COR-L47 (cell line): ENCODE results near the gene JARID2.

Source experiments
- DNase-seq: peaks from one replicate; lab custom pipeline; 2025; lab: John Stamatoyannopoulos, UW

The JARID2 gene

DNA sequence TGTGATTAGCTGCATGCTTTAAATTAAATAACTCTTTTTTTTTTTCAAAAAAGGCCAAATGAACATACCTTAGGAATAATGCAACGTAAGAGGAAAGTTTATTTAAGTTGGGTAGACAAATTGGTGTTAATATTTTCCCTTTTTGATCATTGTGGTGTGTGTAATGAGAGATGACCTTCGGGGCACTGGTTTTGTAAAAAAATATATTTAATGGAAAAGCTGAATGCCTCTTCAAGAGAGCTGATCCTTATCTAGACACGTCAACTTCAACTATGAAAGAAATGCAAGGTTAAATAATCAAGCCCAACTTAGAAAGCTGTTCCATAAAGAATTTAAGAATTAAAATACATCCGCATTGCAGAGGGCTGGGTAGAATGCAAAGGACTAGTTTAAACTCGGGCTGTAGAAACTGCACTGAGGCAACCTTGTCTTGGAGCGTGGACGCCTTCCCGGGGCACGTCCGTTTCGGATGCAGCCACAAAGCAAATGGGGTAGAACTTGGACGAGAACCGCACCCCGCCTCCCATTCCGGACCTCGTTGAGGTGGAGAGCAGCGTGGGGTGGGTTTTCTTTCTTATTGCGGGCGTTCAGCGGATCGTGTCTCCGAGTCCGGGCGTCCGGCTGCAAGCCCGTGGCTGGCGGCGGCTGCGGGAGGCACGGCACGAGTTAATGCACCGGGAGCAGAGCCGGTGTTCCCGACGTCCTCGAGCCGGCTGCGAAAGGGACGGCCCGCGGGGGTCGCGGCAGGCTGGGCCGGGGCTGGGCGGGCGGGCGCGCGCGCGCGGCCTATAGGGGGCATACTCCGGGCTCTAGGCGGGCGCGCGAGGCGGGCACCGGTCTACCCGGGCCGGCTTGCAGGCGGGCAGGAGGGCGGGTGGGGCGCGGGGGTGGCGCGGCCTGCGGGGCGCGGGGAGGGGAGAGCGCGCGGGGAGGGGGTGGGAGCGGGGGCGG, 1.9 kb downstream of the JARID2 start:
- peak; percentile 20 for DNase-seq

- peak; percentile 94 for DNase-seq
Observed at GRCh38 chr6:15248451-15249370, 2.8 kb downstream of the JARID2 start.

GRCh38 chr6:15249371-15250019, 3.6 kb downstream of the JARID2 start:
- DNase-seq, result peak; percentile 30

DNA sequence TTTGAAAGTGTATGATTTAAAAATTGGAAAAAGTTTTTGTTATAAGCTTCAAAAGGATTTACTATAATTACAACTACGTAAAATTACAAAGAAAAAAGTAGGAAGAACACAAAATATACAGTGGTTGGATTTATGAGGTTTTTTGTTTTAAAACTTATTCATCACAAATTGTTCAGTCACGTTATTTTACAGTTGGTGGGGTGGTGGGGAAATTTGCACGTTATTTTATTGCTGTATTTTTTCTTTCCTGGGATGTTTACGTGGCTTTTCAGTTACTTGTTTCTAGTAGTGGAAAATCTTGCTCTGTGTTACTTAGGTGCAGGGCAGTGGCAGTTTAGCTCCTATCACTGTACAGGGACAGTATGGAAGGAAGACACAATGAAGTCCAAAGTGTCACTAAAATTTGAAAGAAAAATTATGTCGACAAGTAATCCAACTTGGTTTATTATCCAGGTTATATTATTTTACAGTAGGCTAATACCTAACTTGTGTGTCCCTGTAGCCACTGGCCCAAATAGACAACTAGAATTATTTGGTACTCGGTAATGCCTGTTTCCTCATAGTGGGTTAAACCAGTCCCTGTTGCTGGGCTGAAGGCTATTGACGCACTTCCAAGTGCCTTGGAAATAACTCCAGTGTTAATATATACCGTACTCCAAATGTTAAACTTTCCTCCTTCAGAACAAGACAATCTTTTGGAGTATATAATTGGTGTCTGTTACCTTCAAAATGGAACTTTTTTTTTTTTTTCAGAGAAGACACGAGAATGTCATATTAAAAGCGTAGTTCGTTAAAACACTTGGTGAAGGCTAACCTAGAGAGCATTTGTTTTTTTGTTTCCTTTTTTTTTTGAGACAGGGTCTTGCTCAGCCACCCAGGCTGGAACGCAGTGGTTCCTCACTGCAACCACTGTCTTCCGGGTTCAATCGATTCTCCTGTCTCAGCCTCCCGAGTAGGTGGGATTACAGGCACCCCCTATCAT, 4.6 kb downstream of the JARID2 start:
- no peak for DNase-seq

DNA sequence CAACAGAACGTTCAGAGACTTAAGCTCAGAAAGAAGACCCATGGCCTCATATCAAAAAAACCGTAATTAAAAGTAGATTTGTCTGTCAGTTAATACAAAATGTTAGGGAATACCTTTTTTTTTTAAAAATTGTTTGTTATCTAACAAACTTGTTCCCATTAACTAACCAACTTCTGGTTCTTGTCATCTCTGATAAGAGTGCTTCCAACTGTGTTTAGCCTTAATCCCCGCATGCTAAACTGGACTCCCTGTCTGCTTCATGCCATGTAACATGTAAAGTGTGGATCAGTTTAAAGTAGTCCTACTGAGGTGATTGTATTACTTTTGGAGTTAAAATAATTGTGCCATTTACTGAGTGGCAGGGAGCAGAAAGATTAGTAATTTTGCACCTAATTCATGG, 6.3 kb downstream of the JARID2 start:
- DNase-seq, result no peak

DNA sequence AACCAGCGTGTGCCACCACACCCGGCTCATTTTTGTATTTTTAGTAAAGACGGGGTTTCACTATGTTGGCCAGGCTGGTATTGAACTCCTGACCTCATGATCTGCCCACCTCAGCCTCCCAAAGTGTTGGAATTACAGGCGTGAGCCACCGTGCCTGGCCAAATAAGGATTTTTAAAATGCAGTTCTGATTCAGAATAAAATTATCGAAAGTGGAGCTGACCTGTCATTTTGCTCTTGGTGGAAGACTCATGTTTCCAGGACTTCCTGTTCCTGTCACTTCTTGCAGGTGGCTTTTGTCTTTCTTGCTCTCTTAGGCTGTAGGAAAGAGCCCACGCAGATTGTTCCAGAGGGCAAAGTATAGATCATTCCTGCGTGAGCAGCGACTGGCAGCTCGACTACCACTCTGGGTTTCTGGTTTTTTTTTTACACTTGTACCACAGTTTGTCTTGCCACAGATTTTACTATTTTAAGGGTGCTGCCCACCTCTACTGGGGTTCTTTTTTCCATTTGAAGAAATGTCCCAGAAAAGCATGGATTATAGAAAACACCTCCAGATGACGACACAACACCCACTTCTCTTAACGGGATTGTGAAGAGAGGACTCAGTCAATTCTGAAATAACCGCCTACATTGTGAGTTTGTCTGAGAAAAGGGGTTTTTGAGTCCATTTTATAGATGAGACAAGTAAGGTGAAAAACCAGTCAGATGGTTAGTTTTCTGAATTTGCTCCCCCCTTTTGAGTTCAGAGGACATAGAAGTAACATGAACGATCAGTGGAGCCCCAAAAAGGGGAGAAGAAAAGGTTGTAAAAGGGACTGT, 7.5 kb downstream of the JARID2 start:
- no peak for DNase-seq

DNA sequence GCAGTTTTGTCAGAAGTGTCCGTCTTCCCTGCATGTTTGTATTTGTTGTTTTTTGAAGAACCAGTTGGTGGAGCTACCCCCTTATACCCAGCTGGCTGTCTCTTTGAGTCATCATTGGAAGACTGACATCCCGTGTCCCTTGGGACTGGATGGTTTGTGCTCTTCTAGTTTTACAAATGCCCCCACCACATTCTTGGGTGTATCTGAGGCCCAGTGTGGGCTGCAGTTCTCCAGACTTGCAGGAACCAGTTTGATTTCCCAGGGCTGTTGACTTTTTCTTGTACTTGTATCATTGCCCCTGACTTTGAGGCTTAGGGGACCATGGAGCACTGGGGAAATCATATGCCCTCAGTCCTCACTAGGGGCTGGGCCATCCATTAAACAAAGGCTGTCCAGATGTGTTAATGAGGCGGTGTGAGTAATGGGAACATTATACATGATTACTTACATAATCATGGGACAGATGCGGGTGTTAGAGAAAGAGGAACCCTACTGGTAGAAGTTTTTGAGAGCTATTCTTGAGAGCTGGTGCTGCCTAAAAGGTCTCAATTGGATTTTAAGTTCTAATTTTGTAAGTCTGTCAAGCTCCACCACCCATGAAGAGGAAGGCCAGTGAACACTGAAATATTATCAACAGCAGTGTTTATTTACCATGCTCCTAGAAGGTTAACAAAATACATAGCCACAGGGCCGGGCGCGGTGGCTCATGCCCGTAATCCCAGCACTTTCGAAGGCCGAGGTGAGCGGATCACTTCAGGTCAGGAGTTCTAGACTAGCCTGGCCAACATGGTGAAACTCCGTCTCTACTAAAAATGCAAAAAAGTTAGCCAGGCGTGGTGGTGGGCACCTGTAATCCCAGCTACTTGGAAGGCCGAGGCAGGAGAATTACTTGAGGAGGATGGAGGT, 8.5 kb downstream of the JARID2 start:
- no peak for DNase-seq

DNA sequence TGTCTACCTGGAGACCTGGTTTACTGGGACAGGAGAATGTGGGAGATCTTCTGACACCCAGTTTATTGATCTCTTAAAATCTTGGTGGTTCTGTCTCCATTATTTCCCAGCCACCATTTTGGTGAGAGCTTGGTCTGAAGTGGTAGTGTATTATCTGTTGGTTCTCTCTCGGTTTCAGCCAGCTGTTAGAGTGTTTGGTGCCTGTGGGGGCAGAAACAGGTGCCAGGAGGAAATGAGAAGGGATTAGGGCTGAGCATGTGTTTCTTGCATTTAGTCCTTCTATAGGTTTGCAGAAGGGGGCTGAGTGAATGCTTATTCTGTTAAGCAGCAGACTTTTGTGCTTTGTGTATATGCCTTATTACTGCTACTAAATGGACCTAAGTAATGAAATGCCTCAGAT, 9.6 kb downstream of the JARID2 start:
- no peak for DNase-seq

- no peak for DNase-seq
Observed at GRCh38 chr6:15255909-15256395, 10.1 kb downstream of the JARID2 start.

DNA sequence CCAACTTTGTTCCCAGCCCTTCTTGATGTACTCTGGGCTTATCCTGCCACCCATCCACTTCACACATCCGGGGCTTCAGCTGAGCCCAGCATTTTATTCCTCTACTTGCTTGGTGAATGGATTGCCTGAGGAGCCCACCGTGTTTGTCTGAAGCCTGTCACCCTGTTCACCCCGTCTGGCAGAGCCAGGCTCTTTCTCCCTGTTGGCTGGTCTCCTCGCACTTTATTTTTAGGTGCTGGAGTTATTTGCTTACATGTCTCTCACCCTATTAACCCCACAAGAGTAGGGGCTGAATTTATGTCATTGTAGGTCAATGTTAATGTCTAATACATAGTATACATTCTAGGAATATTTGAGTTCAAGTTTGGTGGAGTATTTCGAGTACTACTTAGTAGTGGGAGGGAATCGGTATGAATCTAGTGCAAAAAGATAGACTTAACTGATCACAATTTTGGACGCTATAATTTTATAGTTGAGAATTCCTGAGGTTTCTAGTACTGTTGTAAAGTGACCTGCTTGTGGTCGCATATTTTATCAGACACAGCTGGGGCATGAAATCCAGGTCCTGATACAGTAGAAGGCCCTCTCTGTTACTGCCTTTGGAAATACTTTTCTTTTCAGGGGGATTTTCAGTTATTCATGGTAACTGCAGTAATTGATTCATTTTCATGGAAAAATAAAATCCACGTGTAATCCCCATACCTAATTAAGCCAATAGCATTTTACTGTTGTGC, 10.8 kb downstream of the JARID2 start:
- no peak for DNase-seq

DNA sequence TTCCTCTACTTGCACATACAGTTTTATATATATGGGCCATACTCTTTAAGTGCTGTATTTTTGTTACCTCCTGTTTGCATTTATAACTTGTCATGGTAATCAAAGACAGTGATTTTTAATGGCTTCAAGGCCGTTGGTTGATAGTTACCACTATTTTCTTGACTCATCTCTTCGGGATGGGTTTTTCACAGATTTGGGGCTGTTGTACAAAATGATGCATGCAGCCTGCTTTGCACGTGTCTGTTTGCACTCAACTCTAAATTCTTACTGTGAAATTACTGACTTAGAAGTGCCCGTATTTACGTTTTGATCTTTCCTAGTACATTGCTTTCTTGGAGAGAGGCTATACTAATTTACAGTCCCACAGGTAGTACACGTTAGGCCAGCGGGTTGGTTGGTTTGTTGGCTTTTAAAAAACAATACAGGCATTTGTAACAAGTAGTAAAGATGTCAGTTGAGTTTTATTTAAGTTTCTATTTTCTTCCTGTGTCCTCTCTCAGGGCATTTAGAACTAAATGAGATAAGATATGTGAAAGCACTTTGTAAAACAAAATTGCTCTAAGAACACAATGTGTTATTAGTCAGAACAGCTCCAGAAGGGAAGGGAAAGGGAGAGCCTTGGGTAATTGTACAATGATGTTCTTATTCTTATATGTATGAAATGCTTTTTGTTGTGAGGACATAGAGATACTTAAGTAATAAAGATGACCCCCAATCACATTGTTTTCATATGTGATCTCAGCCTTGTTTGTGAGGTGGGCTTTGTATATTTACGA, 11.7 kb downstream of the JARID2 start:
- no peak for DNase-seq

DNA sequence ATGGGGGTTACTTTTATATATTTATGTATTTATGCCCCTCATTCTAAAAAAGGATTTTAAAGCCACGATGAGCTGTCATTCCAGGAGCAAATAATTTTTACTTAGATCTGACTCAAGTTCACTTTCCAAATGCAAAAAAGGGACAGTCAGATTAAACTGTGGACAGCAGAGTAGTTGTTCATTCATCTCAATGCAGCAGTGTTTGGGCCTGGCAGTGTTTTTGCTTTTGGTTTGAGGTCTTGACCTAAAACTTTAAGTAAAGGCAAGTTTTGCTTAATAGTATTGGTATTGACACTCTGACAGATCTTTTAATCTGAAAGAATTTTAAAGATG, 13.9 kb downstream of the JARID2 start:
- no peak for DNase-seq

DNA sequence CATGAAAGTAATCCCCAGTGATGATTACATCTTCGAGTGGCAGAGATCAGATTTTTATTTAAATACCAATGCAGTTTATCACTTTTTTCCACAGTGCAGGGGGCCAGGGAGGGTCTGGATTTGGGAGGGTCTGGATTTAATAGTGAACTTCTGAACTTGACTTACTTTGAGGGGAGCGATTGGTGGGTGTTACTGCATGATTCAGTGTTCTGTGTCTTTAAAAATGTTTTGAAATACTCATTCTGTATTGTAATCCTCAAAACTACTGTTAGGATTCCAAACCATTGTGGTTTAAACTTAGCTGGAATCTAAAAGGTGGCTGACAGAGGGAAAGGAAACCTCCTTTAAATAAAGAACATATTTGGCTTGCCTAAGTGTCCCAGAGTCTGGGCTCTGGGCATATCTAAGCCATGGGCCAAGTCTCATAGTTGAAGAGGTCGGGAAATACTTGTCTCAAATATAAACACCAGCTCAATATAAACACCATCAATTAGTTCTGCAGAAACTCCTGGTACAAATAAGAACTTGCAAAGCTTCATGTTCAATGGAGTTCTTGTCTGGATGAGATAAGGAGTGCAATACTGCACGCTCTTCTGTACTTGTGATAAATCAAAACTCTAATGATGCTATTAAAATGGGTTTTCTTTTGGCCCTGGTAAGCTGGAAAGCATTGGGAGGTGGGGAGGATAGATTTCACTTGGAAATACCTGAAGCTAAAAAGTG, 14.4 kb downstream of the JARID2 start:
- DNase-seq, result no peak

DNA sequence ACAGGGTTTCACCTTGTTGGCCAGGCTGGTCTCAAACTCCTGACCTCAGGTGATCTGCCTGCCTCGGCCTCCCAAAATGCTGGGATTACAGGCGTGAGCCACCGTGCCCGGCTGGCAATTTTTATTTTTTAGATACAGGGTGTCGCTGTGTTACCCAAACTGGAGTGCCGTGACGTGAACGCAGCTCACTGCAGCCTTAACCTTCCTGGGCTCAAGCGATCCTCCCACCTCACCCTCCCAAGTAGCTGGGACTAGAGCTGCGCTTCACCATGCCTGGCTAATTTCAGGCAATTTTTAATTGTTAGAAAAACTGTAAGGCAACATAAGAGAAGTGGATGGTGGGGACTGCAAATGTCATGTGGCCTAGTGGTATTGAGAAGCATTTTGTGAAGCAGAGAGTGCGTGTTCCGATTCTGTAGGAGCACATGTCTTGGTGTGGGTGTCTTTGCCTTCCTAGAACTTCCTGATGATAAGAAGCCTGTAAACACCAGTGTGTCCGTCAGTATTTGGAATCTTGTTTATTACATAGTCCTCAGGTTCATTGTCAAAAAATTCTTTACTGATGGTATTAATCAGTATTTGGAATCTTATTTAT, 18.0 kb downstream of the JARID2 start:
- no peak for DNase-seq

- no peak for DNase-seq
Observed at GRCh38 chr6:15264412-15264811, 18.5 kb downstream of the JARID2 start.
